Left lung (tissue), 10 donors: ENCODE results near the gene ZNF296. TPM values are rescaled to one million over a fixed set of nuclear protein-coding genes. Genes with fewer than 3 reads are reported as not detected.

Experiments used
- ATAC-seq: fragments of 200-7000 bp; cut with Tn5 transposase; one replicate; pipeline ENCODE4 v1.9.1; 2020; ENCODE audit warnings: moderate library complexity
- DNase-seq, 4 donors: peaks; one replicate each; pipeline ENCODE4 v3.0.0-alpha.2; 2013 to 2020
- H3K27ac ChIP-seq, 2 donors: fragments of 200-600 bp; sonication (generic) in 1 of 2; one replicate each; pipeline versions ENCODE4 v1.5.0 to v1.8.0; 2020 to 2021
- H3K27me3 ChIP-seq, 2 donors: fragments of 200-600 bp; sonication (generic) in 1 of 2; one replicate each; pipeline versions ENCODE4 v1.5.0 to v1.8.0; 2020 to 2021
- H3K36me3 ChIP-seq, 2 donors: fragments of 200-600 bp; sonication (generic) in 1 of 2; one replicate each; pipeline versions ENCODE4 v1.5.0 to v1.8.0; 2020 to 2021
- H3K4me1 ChIP-seq, 2 donors: fragments of 200-600 bp; one replicate each; pipeline ENCODE4 v1.8.0; 2021
- H3K4me3 ChIP-seq, 2 donors: fragments of 200-600 bp; sonication (generic) in 1 of 2; one replicate each; pipeline versions ENCODE4 v1.5.0 to v1.8.0; 2020 to 2021; ENCODE audit warnings: mild to moderate bottlenecking in 1 of 2
- H3K9me3 ChIP-seq, 2 donors: fragments of 200-600 bp; sonication (generic) in 1 of 2; one replicate each; pipeline versions ENCODE4 v1.5.0 to v1.8.0; 2020 to 2021
- CTCF ChIP-seq, 2 donors: fragments of 200-600 bp; sonication (generic) in 1 of 2; IDR thresholded peaks; one replicate each; pipeline versions ENCODE4 v1.5.0 to v1.8.0; 2021; ENCODE audit warnings: antibody characterized with exemption in 2 of 2
- intact Hi-C, 2 donors: fragments of 100-400 bp; cut with DNase I; formaldehyde crosslinking; loops; one replicate each; pipeline versions ENCODE4 v1.11.2 to v1.14.2; 2022
- polyA plus RNA-seq, 6 donors: library from polyadenylated mRNA; unstranded; fragments of 120-200 nt; gene quantifications; one replicate each; pipeline ENCODE4 v1.2.1, GENCODE V29; 2013; ENCODE audit not compliant: insufficient read length in 6 of 6
- total RNA-seq, 2 donors: library from RNA; stranded (reverse); fragmentation: NEBNext Ultra II Directional; extraction: Animal tissue kit (Norgen Biotek cat#: 25700); gene quantifications; one replicate each; pipeline ENCODE4 v1.2.1, GENCODE V29; 2021
- donor health status: DM: no; HTN: yes; CAD: no.
- donor health status: DM: no; HTN: no; CAD: no.

Gene ZNF296
- total and polyA plus RNA-seq, 8 donors: 0.43 to 2.0 (median 1.0) TPM

- H3K9me3 ChIP-seq: no peaks in the 10 kb centered on the region
- no peak overlapping the region for H3K4me3 ChIP-seq
- DNase-seq (no peak), ATAC-seq (no peak)
- no peaks in the 10 kb centered on the region for H3K27me3 ChIP-seq
- TF ChIP-seq CTCF (IDR thresholded peaks at IDR 0.05): no peak
- intact Hi-C loops: no loop called here
- peaks cover 0 to 79% of the 10 kb centered on the region in 2 donors for H3K36me3 ChIP-seq
- no peak overlapping the region for H3K27ac ChIP-seq
- peaks cover 14 to 23% of the 10 kb centered on the region in 2 donors for H3K4me1 ChIP-seq
These were observed 40.5 kb downstream of the ZNF296 start for GRCh38 chr19:45035755-45036154.

GRCh38 chr19:45032421-45032820 lies 43.9 kb downstream of the ZNF296 start:
- peaks cover 0 to 99% of the 10 kb centered on the region in 2 donors for H3K36me3 ChIP-seq
- intact Hi-C loops: no loop called here
- no peak for ATAC-seq
- no peaks in the 10 kb centered on the region for H3K4me1 ChIP-seq
- no peak overlapping the region for H3K27ac ChIP-seq
- H3K9me3 ChIP-seq: no peaks in the 10 kb centered on the region
- H3K27me3 ChIP-seq: no peaks in the 10 kb centered on the region
- no peak for DNase-seq
- TF ChIP-seq CTCF (IDR thresholded peaks at IDR 0.05): no peak
- no peak overlapping the region for H3K4me3 ChIP-seq

- peaks cover 0 to 98% of the 10 kb centered on the region in 2 donors for H3K36me3 ChIP-seq
- no peak overlapping the region for H3K4me3 ChIP-seq
- no peaks in the 10 kb centered on the region for H3K4me1 ChIP-seq
- ATAC-seq: no peak
- no peak for DNase-seq
- no peak overlapping the region for H3K27ac ChIP-seq
- intact Hi-C loops: no loop called here
- H3K9me3 ChIP-seq: no peaks in the 10 kb centered on the region
- no peak for TF ChIP-seq CTCF (IDR thresholded peaks at IDR 0.05)
- no peaks in the 10 kb centered on the region for H3K27me3 ChIP-seq
These were observed 45.5 kb downstream of the ZNF296 start for GRCh38 chr19:45030825-45031224.

GRCh38 chr19:45027371-45027770 lies 48.9 kb downstream of the ZNF296 start:
- DNase-seq: no peak
- no peak overlapping the region for H3K4me3 ChIP-seq
- TF ChIP-seq CTCF (IDR thresholded peaks at IDR 0.05): no peak
- H3K4me1 ChIP-seq: no peaks in the 10 kb centered on the region
- ATAC-seq: no peak
- H3K27me3 ChIP-seq: no peaks in the 10 kb centered on the region
- peaks cover 0 to 84% of the 10 kb centered on the region in 2 donors for H3K36me3 ChIP-seq
- H3K9me3 ChIP-seq: no peaks in the 10 kb centered on the region
- H3K27ac ChIP-seq: no peak overlapping the region
- intact Hi-C loops: no loop called here

- H3K4me3 ChIP-seq: no peak overlapping the region
- no peaks in the 10 kb centered on the region for H3K9me3 ChIP-seq
- DNase-seq: no peak
- peaks cover 0 to 77% of the 10 kb centered on the region in 2 donors for H3K36me3 ChIP-seq
- H3K27me3 ChIP-seq: no peaks in the 10 kb centered on the region
- H3K27ac ChIP-seq: no peak overlapping the region
- no peaks in the 10 kb centered on the region for H3K4me1 ChIP-seq
- no peak for TF ChIP-seq CTCF (IDR thresholded peaks at IDR 0.05)
- no peak for ATAC-seq
- intact Hi-C loops: no loop called here
These were observed 51.0 kb downstream of the ZNF296 start for GRCh38 chr19:45025264-45025663.
